H1 (cell line): ENCODE data around the gene SOAT2. TPM values are rescaled to one million over a fixed set of nuclear protein-coding genes. Genes with fewer than 3 reads are reported as not detected.

Experiments
- CTCF ChIA-PET: fragments of 300-600 bp; sonication (Branson Sonifier 250); formaldehyde crosslinking; loops from one replicate; lab custom pipeline; 2021; ENCODE audit not compliant: partially characterized antibody; lab: Charles Lee
- POLR2A ChIA-PET: fragments of 300-600 bp; sonication (Branson Sonifier 250); formaldehyde crosslinking; loops from one replicate; lab custom pipeline; 2021; ENCODE audit warnings: inconsistent platforms; ENCODE audit not compliant: partially characterized antibody; lab: Charles Lee
- DNase-seq, 2 experiments: peaks; one replicate each; pipeline versions ENCODE4 v3.0.0 to v3.0.0-alpha.2; 2010 to 2022; ENCODE audit warnings: low spot score in 2 of 2, low read depth in 1 of 2, mixed read lengths in 1 of 2
- FAIRE-seq: peaks from 2 replicates; lab custom pipeline; 2011; peaks lifted over from hg19 to GRCh38; lab: Jason Lieb, UNC
- H2AFZ ChIP-seq: 2 replicates; pipeline ENCODE4 v1.8.1; 2012; ENCODE audit warnings: low read length, inconsistent platforms
- H2AK5ac ChIP-seq: 2 replicates; pipeline ENCODE4 v1.6.1; 2013; ENCODE audit warnings: low read depth, low read length
- H2BK120ac ChIP-seq: replicated peaks from 2 replicates; pipeline ENCODE3; 2013; ENCODE audit warnings: low read depth, low read length, inconsistent platforms
- H2BK12ac ChIP-seq: 2 replicates; pipeline ENCODE4 v1.6.1; 2013; ENCODE audit warnings: low read depth, low read length
- H2BK15ac ChIP-seq: 2 replicates; pipeline ENCODE4 v1.6.1; 2013; ENCODE audit warnings: low read length
- H2BK20ac ChIP-seq: 2 replicates; pipeline ENCODE4 v1.6.1; 2013; ENCODE audit warnings: low read length
- H2BK5ac ChIP-seq: 2 replicates; pipeline ENCODE4 v1.6.1; 2013; ENCODE audit warnings: low read depth, low read length
- H3K14ac ChIP-seq: 2 replicates; pipeline ENCODE4 v1.6.1; 2013; ENCODE audit warnings: inconsistent platforms; ENCODE audit not compliant: insufficient read length
- H3K18ac ChIP-seq: 2 replicates; pipeline ENCODE4 v1.6.1; 2013; ENCODE audit warnings: low read length; ENCODE audit errors: extremely low read depth
- H3K23ac ChIP-seq: 2 replicates; pipeline ENCODE4 v1.6.1; 2013; ENCODE audit warnings: inconsistent platforms; ENCODE audit not compliant: insufficient read length
- H3K23me2 ChIP-seq: 2 replicates; pipeline ENCODE4 v1.6.1; 2013; ENCODE audit warnings: low read depth, low read length
- H3K27ac ChIP-seq: 2 replicates; pipeline ENCODE4 v1.6.1; 2011; ENCODE audit warnings: low read depth, low read length, inconsistent platforms
- H3K27me3 ChIP-seq, 4 experiments: replicated peaks in 1 of 4; 1 replicate in 1 of 4; 2 replicates in 3 of 4; pipeline versions ENCODE4 v1.6.1 to v1.8.1; 2011 to 2013; ENCODE audit warnings: low read length in 3 of 4, mild to moderate bottlenecking in 3 of 4, inconsistent platforms in 2 of 4, mixed read lengths in 2 of 4, moderate library complexity in 1 of 4; ENCODE audit not compliant: control insufficient read depth in 3 of 4, insufficient read depth in 3 of 4; ENCODE audit errors: extremely low read depth in 1 of 4
- H3K36me3 ChIP-seq, 4 experiments: 2 replicates each; pipeline versions ENCODE4 v1.6.1 to v1.8.1; 2011 to 2013; ENCODE audit warnings: mild to moderate bottlenecking in 4 of 4, low read length in 3 of 4, moderate library complexity in 2 of 4, control low read depth in 1 of 4, inconsistent platforms in 1 of 4; ENCODE audit not compliant: insufficient read depth in 4 of 4, control insufficient read depth in 2 of 4
- H3K4ac ChIP-seq: replicated peaks from 2 replicates; pipeline ENCODE3; 2013; ENCODE audit warnings: low read length, low read depth, mixed read lengths, inconsistent platforms; ENCODE audit not compliant: insufficient read length
- H3K4me1 ChIP-seq, 4 experiments: replicated peaks in 1 of 4; 1 replicate in 1 of 4; 2 replicates in 3 of 4; pipeline versions ENCODE4 v1.6.1 to v1.8.1; 2011 to 2013; ENCODE audit warnings: low read length in 3 of 4, inconsistent platforms in 2 of 4, mixed read lengths in 1 of 4; ENCODE audit not compliant: insufficient read depth in 4 of 4, control insufficient read depth in 3 of 4
- H3K4me2 ChIP-seq, 2 experiments: 2 replicates each; pipeline versions ENCODE4 v1.6.1 to v1.8.1; 2011 to 2013; ENCODE audit warnings: low read depth in 2 of 2, low read length in 2 of 2, control low read depth in 1 of 2, inconsistent platforms in 1 of 2, mild to moderate bottlenecking in 1 of 2; ENCODE audit not compliant: insufficient read depth in 1 of 2
- H3K4me3 ChIP-seq, 4 experiments: fragments of 200-600, 300-600 bp in 1 of 4; sonication (generic), shearing (Covaris generic), sonication (Bioruptor Twin) in 1 of 4; 2 replicates each; pipeline versions ENCODE4 v1.5.1 to v1.8.1; 2011 to 2016; ENCODE audit warnings: low read length in 4 of 4, low read depth in 3 of 4, control low read depth in 2 of 4, inconsistent platforms in 2 of 4, mild to moderate bottlenecking in 2 of 4, mixed read lengths in 1 of 4, moderate library complexity in 1 of 4; ENCODE audit not compliant: insufficient read depth in 2 of 4; ENCODE audit errors: extremely low read depth in 1 of 4
- H3K56ac ChIP-seq: replicated peaks from 2 replicates; pipeline ENCODE3; 2013; ENCODE audit warnings: low read depth, mild to moderate bottlenecking, mixed read lengths, low read length, inconsistent platforms; ENCODE audit not compliant: insufficient read length
- H3K79me1 ChIP-seq: 2 replicates; pipeline ENCODE4 v1.6.1; 2013; ENCODE audit warnings: low read depth, low read length, control low read depth
- H3K79me2 ChIP-seq, 2 experiments: 2 replicates each; pipeline versions ENCODE4 v1.6.1 to v1.8.1; 2012 to 2013; ENCODE audit warnings: low read length in 2 of 2, mild to moderate bottlenecking in 2 of 2, inconsistent platforms in 1 of 2; ENCODE audit not compliant: insufficient read depth in 2 of 2, control insufficient read depth in 1 of 2
- H3K9ac ChIP-seq, 4 experiments: replicated peaks in 1 of 4; 1 replicate in 1 of 4; 2 replicates in 3 of 4; pipeline versions ENCODE4 v1.6.1 to v1.8.1; 2011 to 2013; ENCODE audit warnings: low read depth in 3 of 4, low read length in 3 of 4, control low read depth in 2 of 4, mild to moderate bottlenecking in 2 of 4, moderate library complexity in 2 of 4, inconsistent platforms in 1 of 4; ENCODE audit errors: extremely low read depth in 1 of 4
- H3K9me3 ChIP-seq, 2 experiments: 2 replicates each; pipeline versions ENCODE4 v1.6.1 to v1.8.1; 2012 to 2013; ENCODE audit warnings: mild to moderate bottlenecking in 2 of 2, moderate library complexity in 2 of 2, control low read depth in 1 of 2, inconsistent platforms in 1 of 2, low read depth in 1 of 2, low read length in 1 of 2, mixed read lengths in 1 of 2; ENCODE audit not compliant: insufficient read depth in 2 of 2
- H4K20me1 ChIP-seq, 2 experiments: replicated peaks in 1 of 2; 2 replicates each; pipeline versions ENCODE3 to v1.8.1; 2011 to 2013; ENCODE audit warnings: inconsistent platforms in 2 of 2, low read length in 2 of 2, mild to moderate bottlenecking in 1 of 2; ENCODE audit not compliant: insufficient read depth in 2 of 2, control insufficient read depth in 1 of 2
- H4K5ac ChIP-seq: 2 replicates; pipeline ENCODE4 v1.6.1; 2013; ENCODE audit warnings: low read length, low read depth, mixed read lengths, inconsistent platforms; ENCODE audit not compliant: insufficient read length
- H4K8ac ChIP-seq: 2 replicates; pipeline ENCODE4 v1.8.0; 2013; ENCODE audit warnings: mild to moderate bottlenecking, moderate library complexity, low read length, inconsistent platforms; ENCODE audit not compliant: insufficient read depth; ENCODE audit errors: extremely low read depth
- H4K91ac ChIP-seq: replicated peaks from 2 replicates; pipeline ENCODE3; 2013; ENCODE audit warnings: low read length, mixed read lengths, inconsistent platforms; ENCODE audit not compliant: insufficient read length
- ASH2L ChIP-seq: fragments of 200-600, 300-600 bp; sonication (generic); IDR thresholded peaks from one replicate; pipeline ENCODE4 v1.7.1; 2017; ENCODE audit warnings: low read length
- CHD1 ChIP-seq: IDR thresholded peaks from 2 replicates; pipeline ENCODE4 v1.6.1; 2012; ENCODE audit warnings: low read depth, low read length, improper control_type of control experiment
- CHD2 ChIP-seq: IDR thresholded peaks from 2 replicates; pipeline ENCODE4 v1.6.1; 2012; ENCODE audit warnings: low read length, improper control_type of control experiment
- EP300 ChIP-seq, 2 experiments: IDR thresholded peaks; 1 replicate in 1 of 2; 2 replicates in 1 of 2; pipeline ENCODE4 v1.6.1; 2011 to 2012; ENCODE audit warnings: low read depth in 2 of 2, low read length in 2 of 2, mild to moderate bottlenecking in 2 of 2, borderline replicate concordance in 1 of 2, inconsistent platforms in 1 of 2, moderate library complexity in 1 of 2
- GABPA ChIP-seq: IDR thresholded peaks from 2 replicates; pipeline ENCODE4 v1.6.1; 2011; ENCODE audit warnings: mild to moderate bottlenecking, low read length, moderate library complexity, borderline replicate concordance; ENCODE audit not compliant: insufficient read depth
- KDM4A ChIP-seq: IDR thresholded peaks from one replicate; pipeline ENCODE4 v1.7.1; 2012; ENCODE audit warnings: low read depth, mild to moderate bottlenecking, moderate library complexity, low read length, inconsistent platforms; ENCODE audit not compliant: severe bottlenecking
- PHF8 ChIP-seq: fragments of 200-600 bp; sonication (generic); conservative IDR thresholded peaks from 2 replicates; pipeline ENCODE4 v1.7.1; 2012; ENCODE audit warnings: low read depth, mild to moderate bottlenecking, inconsistent platforms, low read length, moderate library complexity
- SIN3A ChIP-seq, 2 experiments: IDR thresholded peaks in 1 of 2; conservative IDR thresholded peaks in 1 of 2; 2 replicates each; pipeline ENCODE4 v1.6.1; 2011 to 2012; ENCODE audit warnings: low read length in 2 of 2, improper control_type of control experiment in 1 of 2, low read depth in 1 of 2, mild to moderate bottlenecking in 1 of 2
- SP1 ChIP-seq: IDR thresholded peaks from 2 replicates; pipeline ENCODE4 v1.6.1; 2011; ENCODE audit warnings: low read depth, low read length
- SP4 ChIP-seq: IDR thresholded peaks from 2 replicates; pipeline ENCODE4 v1.6.1; 2012; ENCODE audit warnings: low read length, inconsistent platforms
- TAF1 ChIP-seq: IDR thresholded peaks from 2 replicates; pipeline ENCODE4 v1.6.1; 2011; ENCODE audit warnings: mild to moderate bottlenecking, low read depth, low read length
- ZNF274 ChIP-seq: IDR thresholded peaks from 2 replicates; pipeline ENCODE4 v1.7.0; 2012; ENCODE audit warnings: low read length, borderline replicate concordance; ENCODE audit errors: extremely low read depth
- WGBS, 2 experiments: shearing (Covaris generic) in 1 of 2; methylation state at CpG; one replicate each; pipeline versions ENCODE4 v1.1.6 to v1.1.7; 2013 to 2015; ENCODE audit warnings: low lambda C conversion rate in 2 of 2, mixed read lengths in 2 of 2, inconsistent platforms in 1 of 2, low coverage in 1 of 2, missing lambda C conversion rate in 1 of 2; ENCODE audit not compliant: insufficient replicate concordance in 2 of 2, insufficient coverage in 1 of 2, insufficient read length in 1 of 2; ENCODE audit errors: extremely low coverage in 1 of 2, missing lambda C conversion rate in 1 of 2; 5-methylcytosine and 5-hydroxymethylcytosine counted together
- polyA plus RNA-seq, 7 experiments: library from polyadenylated mRNA; depleted of rRNA in 3 of 7; stranded (reverse) in 5 of 7; unstranded in 2 of 7; fragments of >200 nt in 5 of 7; fragments of 200-250 nt in 2 of 7; gene quantifications; 1 replicate in 5 of 7; 2 replicates in 1 of 7; 4 replicates in 1 of 7; pipeline versions ENCODE4 v1.2.1 to v1.2.3, GENCODE V29; 2011 to 2013; ENCODE audit warnings: missing spikeins in 2 of 7, mixed read lengths in 2 of 7
- total RNA-seq: library from RNA; stranded (reverse); fragmentation: NEBNext Ultra II Directional; extraction: Animal tissue kit (Norgen Biotek cat#: 25700); gene quantifications from 2 replicates; pipeline ENCODE4 v1.2.1, GENCODE V29; 2021

SOAT2 gene
- total and polyA plus RNA-seq, 2 of the 8 experiments (the other 6 are each of a cell fraction or from before 2014, with no cell fraction given), result 0.08 TPM; not detected in 1

DNA sequence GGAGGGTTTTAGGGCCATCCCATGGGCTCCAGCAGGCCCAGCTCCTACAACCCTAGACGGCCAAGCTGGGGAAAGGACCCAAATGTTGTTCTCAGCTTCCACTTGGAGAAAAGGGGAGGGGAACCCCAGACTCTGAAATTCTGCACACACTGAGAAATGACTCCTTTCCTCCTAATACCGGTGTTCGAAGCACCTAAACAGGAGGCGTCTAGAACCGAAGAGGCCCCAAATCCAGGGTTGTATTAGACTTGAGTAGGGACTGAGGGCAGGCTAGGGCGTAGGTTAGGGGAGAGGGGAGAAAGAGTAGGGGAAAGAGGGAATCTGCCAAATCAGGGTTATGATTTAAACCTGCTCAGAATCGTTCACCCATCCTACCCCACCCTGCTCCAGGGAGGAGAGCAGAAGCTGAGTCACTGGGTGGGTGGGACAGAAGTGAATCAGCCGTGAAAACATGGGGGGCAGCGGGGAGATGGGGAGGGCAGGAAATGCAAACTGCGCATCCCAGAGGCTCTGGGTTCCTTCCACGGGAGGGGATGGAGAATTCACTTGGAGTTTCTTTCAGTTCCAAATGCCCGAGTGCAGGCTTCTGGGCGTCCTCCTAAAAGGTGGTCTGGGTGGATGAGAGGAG, 4.8 kb upstream of the SOAT2 start:
- H3K14ac ChIP-seq, result no peak overlapping the region
- POLR2A ChIA-PET, result interaction anchor here (0.8 to 3.6 kb wide), 11 partner anchors 12 to 94 kb away, joined by 3 to 21 read pairs (median 6); partner anchors contain the start of genes EIF4B and SPRYD3
- H2AK5ac ChIP-seq, result no peak overlapping the region
- peaks cover 28% of the 10 kb centered on the region for H3K23me2 ChIP-seq
- no peak overlapping the region for H3K27ac ChIP-seq
- no peak overlapping the region for H3K4ac ChIP-seq
- H4K8ac ChIP-seq, result no peak overlapping the region
- H4K5ac ChIP-seq, result no peak overlapping the region
- peak overlapping the region; percentile 75; the same call in 1 of the 2 replicates for H2AFZ ChIP-seq
- no peak overlapping the region; the same call in 1 of the 2 replicates for H2BK20ac ChIP-seq
- peak overlapping the region; percentile 62 to 85 (median 77); a peak in 7 of 8 replicates for H3K4me3 ChIP-seq
- no peak overlapping the region for H3K56ac ChIP-seq
- no peaks in the 10 kb centered on the region for H3K36me3 ChIP-seq
- FAIRE-seq (no peak), DNase-seq (no peak)
- H2BK12ac ChIP-seq, result peak overlapping the region; percentile 85; the same call in 1 of the 2 replicates
- peak overlapping the region; percentile 49 for H4K91ac ChIP-seq
- H2BK15ac ChIP-seq, result 0 out of 2 replicates have a peak overlapping the region, but pooled peaks have one; percentile 92
- WGBS, 2 experiments, result 26% methylated on average over 12 of the region's 13 CpGs; no CpG with 5 or more reads in 1 of the 2 experiments
- no peak overlapping the region for H2BK5ac ChIP-seq
- no peaks in the 10 kb centered on the region for H3K9me3 ChIP-seq
- H3K79me1 ChIP-seq, result no peaks in the 10 kb centered on the region
- peak overlapping the region; percentile 32 for H3K18ac ChIP-seq
- peaks cover 4 to 22% (median 7%) of the 10 kb centered on the region in 4 experiments for H3K4me1 ChIP-seq
- CTCF ChIA-PET, result interaction anchor here (0.8 to 19.1 kb wide), 24 partner anchors 10 to 1758 kb away, joined by 3 to 531 read pairs (median 4); partner anchors contain the start of gene SPRYD3
- peak overlapping the region; percentile 95 to 99 for H3K4me2 ChIP-seq
- H3K9ac ChIP-seq, result no peak overlapping the region
- H3K23ac ChIP-seq, result no peak overlapping the region
- H4K20me1 ChIP-seq, result no peaks in the 10 kb centered on the region
- peaks cover 0 to 25% (median 15%) of the 10 kb centered on the region in 4 experiments; a peak in 5 of 7 replicates for H3K27me3 ChIP-seq
- H2BK120ac ChIP-seq, result no peak overlapping the region
- H3K79me2 ChIP-seq, result no peaks in the 10 kb centered on the region
- TF ChIP-seq EP300 (IDR thresholded peaks at IDR 0.05; ENCODE audit: borderline replicate concordance in 1 of 2, low read depth in 2 of 2, low read length in 2 of 2) (no peak), ZNF274 (no peak), KDM4A (no peak), SP4 (no peak), ASH2L (no peak), SP1 (no peak), CHD2 (no peak), SIN3A (conservative IDR thresholded peaks at IDR 0.05 in 1 of 2, IDR thresholded peaks at IDR 0.05 in 1 of 2; ENCODE audit: low read depth in 1 of 2, low read length in 2 of 2) (no peak), TAF1 (no peak), CHD1 (no peak), PHF8 (no peak), GABPA (no peak)
